Transverse colon (tissue), 3 donors: ENCODE results near the gene PACSIN2.

ENCODE experiments used
- POLR2A ChIP-seq: fragments of 450-650 bp; IDR thresholded peaks from one replicate; pipeline ENCODE4 v1.6.1; 2016; ENCODE audit warnings: antibody characterized with exemption, mild to moderate bottlenecking, moderate library complexity
- TF ChIP-seq, protein P1 (sequence below), 5 experiments: fragments of 200-600 bp in 3 of 5; fragments of 450-650 bp in 2 of 5; sonication (generic) in 3 of 5; IDR thresholded peaks; 1 replicate in 2 of 5; 2 replicates in 3 of 5; pipeline ENCODE4 v1.5.1; 2016 to 2017; ENCODE audit warnings: antibody characterized with exemption in 5 of 5, inconsistent platforms in 3 of 5, mild to moderate bottlenecking in 2 of 5, moderate library complexity in 1 of 5

DNA sequence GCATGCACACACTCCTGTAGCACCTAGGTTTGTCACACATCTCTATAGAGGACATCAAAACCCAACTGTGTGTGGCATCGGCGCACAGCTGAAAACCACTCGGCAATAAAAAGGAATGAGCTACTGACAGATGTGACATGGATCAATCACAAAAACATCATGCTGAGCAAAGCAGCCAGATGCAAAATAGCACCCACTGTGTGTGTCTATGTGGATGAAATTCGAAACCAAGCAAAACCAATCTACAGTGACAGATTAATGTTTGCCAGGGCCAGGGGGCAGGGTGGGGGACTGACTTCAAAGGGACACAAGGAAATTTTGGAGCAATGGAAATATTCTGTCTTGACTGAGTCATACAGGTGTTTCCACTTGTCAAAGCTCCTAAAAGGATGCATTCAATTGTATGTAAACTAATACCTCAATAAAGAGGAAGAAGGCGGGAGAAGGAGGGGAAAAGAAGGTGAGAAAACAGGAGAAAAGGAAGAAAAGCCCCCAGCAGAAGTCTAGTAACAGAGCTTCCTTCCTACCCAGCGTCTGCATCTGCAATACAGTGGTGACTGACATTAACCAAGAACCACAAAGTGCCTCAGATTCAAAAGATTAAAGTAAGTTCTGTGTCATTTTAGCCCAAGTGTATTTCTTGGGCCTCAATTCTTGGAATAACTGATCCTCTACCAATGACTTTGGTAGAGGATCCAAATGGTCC, 49.8 kb downstream of the PACSIN2 start:
- TF ChIP-seq, protein P1, sequence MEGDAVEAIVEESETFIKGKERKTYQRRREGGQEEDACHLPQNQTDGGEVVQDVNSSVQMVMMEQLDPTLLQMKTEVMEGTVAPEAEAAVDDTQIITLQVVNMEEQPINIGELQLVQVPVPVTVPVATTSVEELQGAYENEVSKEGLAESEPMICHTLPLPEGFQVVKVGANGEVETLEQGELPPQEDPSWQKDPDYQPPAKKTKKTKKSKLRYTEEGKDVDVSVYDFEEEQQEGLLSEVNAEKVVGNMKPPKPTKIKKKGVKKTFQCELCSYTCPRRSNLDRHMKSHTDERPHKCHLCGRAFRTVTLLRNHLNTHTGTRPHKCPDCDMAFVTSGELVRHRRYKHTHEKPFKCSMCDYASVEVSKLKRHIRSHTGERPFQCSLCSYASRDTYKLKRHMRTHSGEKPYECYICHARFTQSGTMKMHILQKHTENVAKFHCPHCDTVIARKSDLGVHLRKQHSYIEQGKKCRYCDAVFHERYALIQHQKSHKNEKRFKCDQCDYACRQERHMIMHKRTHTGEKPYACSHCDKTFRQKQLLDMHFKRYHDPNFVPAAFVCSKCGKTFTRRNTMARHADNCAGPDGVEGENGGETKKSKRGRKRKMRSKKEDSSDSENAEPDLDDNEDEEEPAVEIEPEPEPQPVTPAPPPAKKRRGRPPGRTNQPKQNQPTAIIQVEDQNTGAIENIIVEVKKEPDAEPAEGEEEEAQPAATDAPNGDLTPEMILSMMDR (IDR thresholded peaks at IDR 0.05): no peak
- TF ChIP-seq POLR2A: no peak
